H1 (cell line): ENCODE data around the gene ENTPD1. TPM values are rescaled to one million over a fixed set of nuclear protein-coding genes. Genes with fewer than 3 reads are reported as not detected.

Experiments used
- CTCF ChIA-PET: fragments of 300-600 bp; sonication (Branson Sonifier 250); formaldehyde crosslinking; loops from one replicate; lab custom pipeline; 2021; ENCODE audit not compliant: partially characterized antibody; lab: Charles Lee
- POLR2A ChIA-PET: fragments of 300-600 bp; sonication (Branson Sonifier 250); formaldehyde crosslinking; loops from one replicate; lab custom pipeline; 2021; ENCODE audit warnings: inconsistent platforms; ENCODE audit not compliant: partially characterized antibody; lab: Charles Lee
- DNase-seq, 2 experiments: peaks; one replicate each; pipeline versions ENCODE4 v3.0.0 to v3.0.0-alpha.2; 2010 to 2022; ENCODE audit warnings: low spot score in 2 of 2, low read depth in 1 of 2, mixed read lengths in 1 of 2
- FAIRE-seq: peaks from 2 replicates; lab custom pipeline; 2011; peaks lifted over from hg19 to GRCh38; lab: Jason Lieb, UNC
- H2AFZ ChIP-seq: 2 replicates; pipeline ENCODE4 v1.8.1; 2012; ENCODE audit warnings: low read length, inconsistent platforms
- H2AK5ac ChIP-seq: 2 replicates; pipeline ENCODE4 v1.6.1; 2013; ENCODE audit warnings: low read depth, low read length
- H2BK120ac ChIP-seq: replicated peaks from 2 replicates; pipeline ENCODE3; 2013; ENCODE audit warnings: low read depth, low read length, inconsistent platforms
- H2BK12ac ChIP-seq: 2 replicates; pipeline ENCODE4 v1.6.1; 2013; ENCODE audit warnings: low read depth, low read length
- H2BK15ac ChIP-seq: 2 replicates; pipeline ENCODE4 v1.6.1; 2013; ENCODE audit warnings: low read length
- H2BK20ac ChIP-seq: 2 replicates; pipeline ENCODE4 v1.6.1; 2013; ENCODE audit warnings: low read length
- H2BK5ac ChIP-seq: 2 replicates; pipeline ENCODE4 v1.6.1; 2013; ENCODE audit warnings: low read depth, low read length
- H3K14ac ChIP-seq: 2 replicates; pipeline ENCODE4 v1.6.1; 2013; ENCODE audit warnings: inconsistent platforms; ENCODE audit not compliant: insufficient read length
- H3K18ac ChIP-seq: 2 replicates; pipeline ENCODE4 v1.6.1; 2013; ENCODE audit warnings: low read length; ENCODE audit errors: extremely low read depth
- H3K23ac ChIP-seq: 2 replicates; pipeline ENCODE4 v1.6.1; 2013; ENCODE audit warnings: inconsistent platforms; ENCODE audit not compliant: insufficient read length
- H3K23me2 ChIP-seq: 2 replicates; pipeline ENCODE4 v1.6.1; 2013; ENCODE audit warnings: low read depth, low read length
- H3K27ac ChIP-seq: 2 replicates; pipeline ENCODE4 v1.6.1; 2011; ENCODE audit warnings: low read depth, low read length, inconsistent platforms
- H3K27me3 ChIP-seq, 4 experiments: replicated peaks in 1 of 4; 1 replicate in 1 of 4; 2 replicates in 3 of 4; pipeline versions ENCODE4 v1.6.1 to v1.8.1; 2011 to 2013; ENCODE audit warnings: low read length in 3 of 4, mild to moderate bottlenecking in 3 of 4, inconsistent platforms in 2 of 4, mixed read lengths in 2 of 4, moderate library complexity in 1 of 4; ENCODE audit not compliant: control insufficient read depth in 3 of 4, insufficient read depth in 3 of 4; ENCODE audit errors: extremely low read depth in 1 of 4
- H3K36me3 ChIP-seq, 4 experiments: 2 replicates each; pipeline versions ENCODE4 v1.6.1 to v1.8.1; 2011 to 2013; ENCODE audit warnings: mild to moderate bottlenecking in 4 of 4, low read length in 3 of 4, moderate library complexity in 2 of 4, control low read depth in 1 of 4, inconsistent platforms in 1 of 4; ENCODE audit not compliant: insufficient read depth in 4 of 4, control insufficient read depth in 2 of 4
- H3K4ac ChIP-seq: replicated peaks from 2 replicates; pipeline ENCODE3; 2013; ENCODE audit warnings: low read length, low read depth, mixed read lengths, inconsistent platforms; ENCODE audit not compliant: insufficient read length
- H3K4me1 ChIP-seq, 4 experiments: replicated peaks in 1 of 4; 1 replicate in 1 of 4; 2 replicates in 3 of 4; pipeline versions ENCODE4 v1.6.1 to v1.8.1; 2011 to 2013; ENCODE audit warnings: low read length in 3 of 4, inconsistent platforms in 2 of 4, mixed read lengths in 1 of 4; ENCODE audit not compliant: insufficient read depth in 4 of 4, control insufficient read depth in 3 of 4
- H3K4me2 ChIP-seq, 2 experiments: 2 replicates each; pipeline versions ENCODE4 v1.6.1 to v1.8.1; 2011 to 2013; ENCODE audit warnings: low read depth in 2 of 2, low read length in 2 of 2, control low read depth in 1 of 2, inconsistent platforms in 1 of 2, mild to moderate bottlenecking in 1 of 2; ENCODE audit not compliant: insufficient read depth in 1 of 2
- H3K4me3 ChIP-seq, 4 experiments: fragments of 200-600, 300-600 bp in 1 of 4; sonication (generic), shearing (Covaris generic), sonication (Bioruptor Twin) in 1 of 4; 2 replicates each; pipeline versions ENCODE4 v1.5.1 to v1.8.1; 2011 to 2016; ENCODE audit warnings: low read length in 4 of 4, low read depth in 3 of 4, control low read depth in 2 of 4, inconsistent platforms in 2 of 4, mild to moderate bottlenecking in 2 of 4, mixed read lengths in 1 of 4, moderate library complexity in 1 of 4; ENCODE audit not compliant: insufficient read depth in 2 of 4; ENCODE audit errors: extremely low read depth in 1 of 4
- H3K56ac ChIP-seq: replicated peaks from 2 replicates; pipeline ENCODE3; 2013; ENCODE audit warnings: low read depth, mild to moderate bottlenecking, mixed read lengths, low read length, inconsistent platforms; ENCODE audit not compliant: insufficient read length
- H3K79me1 ChIP-seq: 2 replicates; pipeline ENCODE4 v1.6.1; 2013; ENCODE audit warnings: low read depth, low read length, control low read depth
- H3K79me2 ChIP-seq, 2 experiments: 2 replicates each; pipeline versions ENCODE4 v1.6.1 to v1.8.1; 2012 to 2013; ENCODE audit warnings: low read length in 2 of 2, mild to moderate bottlenecking in 2 of 2, inconsistent platforms in 1 of 2; ENCODE audit not compliant: insufficient read depth in 2 of 2, control insufficient read depth in 1 of 2
- H3K9ac ChIP-seq, 4 experiments: replicated peaks in 1 of 4; 1 replicate in 1 of 4; 2 replicates in 3 of 4; pipeline versions ENCODE4 v1.6.1 to v1.8.1; 2011 to 2013; ENCODE audit warnings: low read depth in 3 of 4, low read length in 3 of 4, control low read depth in 2 of 4, mild to moderate bottlenecking in 2 of 4, moderate library complexity in 2 of 4, inconsistent platforms in 1 of 4; ENCODE audit errors: extremely low read depth in 1 of 4
- H3K9me3 ChIP-seq, 2 experiments: 2 replicates each; pipeline versions ENCODE4 v1.6.1 to v1.8.1; 2012 to 2013; ENCODE audit warnings: mild to moderate bottlenecking in 2 of 2, moderate library complexity in 2 of 2, control low read depth in 1 of 2, inconsistent platforms in 1 of 2, low read depth in 1 of 2, low read length in 1 of 2, mixed read lengths in 1 of 2; ENCODE audit not compliant: insufficient read depth in 2 of 2
- H4K20me1 ChIP-seq, 2 experiments: replicated peaks in 1 of 2; 2 replicates each; pipeline versions ENCODE3 to v1.8.1; 2011 to 2013; ENCODE audit warnings: inconsistent platforms in 2 of 2, low read length in 2 of 2, mild to moderate bottlenecking in 1 of 2; ENCODE audit not compliant: insufficient read depth in 2 of 2, control insufficient read depth in 1 of 2
- H4K5ac ChIP-seq: 2 replicates; pipeline ENCODE4 v1.6.1; 2013; ENCODE audit warnings: low read length, low read depth, mixed read lengths, inconsistent platforms; ENCODE audit not compliant: insufficient read length
- H4K8ac ChIP-seq: 2 replicates; pipeline ENCODE4 v1.8.0; 2013; ENCODE audit warnings: mild to moderate bottlenecking, moderate library complexity, low read length, inconsistent platforms; ENCODE audit not compliant: insufficient read depth; ENCODE audit errors: extremely low read depth
- H4K91ac ChIP-seq: replicated peaks from 2 replicates; pipeline ENCODE3; 2013; ENCODE audit warnings: low read length, mixed read lengths, inconsistent platforms; ENCODE audit not compliant: insufficient read length
- CBX5 ChIP-seq: fragments of 300-800, 300-1000 bp; sonication (generic); IDR thresholded peaks from 2 replicates; pipeline ENCODE4 v1.7.1; 2016; ENCODE audit warnings: antibody characterized with exemption, low read length, low read depth
- MAFK ChIP-seq: IDR thresholded peaks from 2 replicates; pipeline ENCODE4 v1.6.1; 2012; ENCODE audit warnings: low read depth, mild to moderate bottlenecking, improper control_type of control experiment, low read length
- SIRT6 ChIP-seq: IDR thresholded peaks from one replicate; pipeline ENCODE4 v1.7.1; 2012; ENCODE audit warnings: low read length, inconsistent platforms
- TEAD4 ChIP-seq: IDR thresholded peaks from 2 replicates; pipeline ENCODE4 v1.6.1; 2012; ENCODE audit warnings: low read depth, low read length, inconsistent platforms, mixed read lengths
- polyA plus RNA-seq, 7 experiments: library from polyadenylated mRNA; depleted of rRNA in 3 of 7; stranded (reverse) in 5 of 7; unstranded in 2 of 7; fragments of >200 nt in 5 of 7; fragments of 200-250 nt in 2 of 7; gene quantifications; 1 replicate in 5 of 7; 2 replicates in 1 of 7; 4 replicates in 1 of 7; pipeline versions ENCODE4 v1.2.1 to v1.2.3, GENCODE V29; 2011 to 2013; ENCODE audit warnings: missing spikeins in 2 of 7, mixed read lengths in 2 of 7
- total RNA-seq: library from RNA; stranded (reverse); fragmentation: NEBNext Ultra II Directional; extraction: Animal tissue kit (Norgen Biotek cat#: 25700); gene quantifications from 2 replicates; pipeline ENCODE4 v1.2.1, GENCODE V29; 2021

The ENTPD1 gene
- total and polyA plus RNA-seq, 2 of the 8 experiments (the other 6 are each of a cell fraction or from before 2014, with no cell fraction given), result 2.2 to 2.5 TPM

- TF ChIP-seq TEAD4, result no peak
These were observed 89.4 kb downstream of the ENTPD1 start (continued) for GRCh38 chr10:95845411-95845810.

GRCh38 chr10:95847007-95847406, 91.0 kb downstream of the ENTPD1 start:
- no peak overlapping the region for H3K9ac ChIP-seq
- H3K23ac ChIP-seq, result no peak overlapping the region
- H4K20me1 ChIP-seq, result no peaks in the 10 kb centered on the region
- no peak overlapping the region for H2BK15ac ChIP-seq
- no peak overlapping the region for H4K91ac ChIP-seq
- H2AK5ac ChIP-seq, result no peak overlapping the region
- no peak overlapping the region for H4K8ac ChIP-seq
- no peaks in the 10 kb centered on the region for H3K4me1 ChIP-seq
- no peaks in the 10 kb centered on the region for H3K23me2 ChIP-seq
- H4K5ac ChIP-seq, result no peak overlapping the region
- H2BK5ac ChIP-seq, result no peak overlapping the region
- ChIA-PET CTCF (interaction anchor here (0.6 to 14.6 kb wide), 6 partner anchors 9 to 174 kb away, joined by 3 to 238 read pairs (median 4); partner anchors contain the start of gene TCTN3), POLR2A (no interaction called here)
- H2BK20ac ChIP-seq, result no peak overlapping the region
- no peaks in the 10 kb centered on the region for H3K27me3 ChIP-seq
- no peak overlapping the region for H3K56ac ChIP-seq
- no peak overlapping the region for H2AFZ ChIP-seq
- no peaks in the 10 kb centered on the region for H3K9me3 ChIP-seq
- no peak overlapping the region for H3K14ac ChIP-seq
- no peaks in the 10 kb centered on the region for H3K36me3 ChIP-seq
- no peaks in the 10 kb centered on the region for H3K79me1 ChIP-seq
- no peak overlapping the region for H3K4me2 ChIP-seq
- no peak overlapping the region for H3K27ac ChIP-seq
- DNase-seq (no peak), FAIRE-seq (no peak)
- H3K4ac ChIP-seq, result no peak overlapping the region
- H3K79me2 ChIP-seq, result no peaks in the 10 kb centered on the region
- H3K4me3 ChIP-seq, result no peak overlapping the region
- no peak overlapping the region for H2BK12ac ChIP-seq
- no peak overlapping the region for H2BK120ac ChIP-seq
- TF ChIP-seq SIRT6 (no peak), MAFK (no peak), CBX5 (no peak)
- TF ChIP-seq, all 59 proteins: peak for 0
- H3K18ac ChIP-seq, result no peak overlapping the region
